ENCODE data around the gene SERPINB2. TPM values are rescaled to one million over a fixed set of nuclear protein-coding genes. Genes with fewer than 3 reads are reported as not detected.

The SERPINB2 gene
- total RNA-seq, 1 donor from 2014 or later: not detected

GRCh38 chr18:63868546-63868945, 19.0 kb upstream of the SERPINB2 start:
- DNase-seq: no peak
- no peak for TF ChIP-seq CTCF (IDR thresholded peaks at IDR 0.05; ENCODE audit: borderline replicate concordance)
- Histone ChIP-seq H3K27ac (replicated peaks) (no peak overlapping the region), H3K4me3 (no peak overlapping the region), H3K9me3 (replicated peaks) (no peaks in the 10 kb centered on the region), H3K27me3 (ENCODE audit: low read depth) (no peaks in the 10 kb centered on the region), H3K36me3 (no peaks in the 10 kb centered on the region), H3K4me1 (no peaks in the 10 kb centered on the region)
- intact Hi-C loops (cut with micrococcal nuclease): no loop called here

- H3K36me3 ChIP-seq: no peaks in the 10 kb centered on the region
- DNase-seq: no peak
- TF ChIP-seq CTCF (IDR thresholded peaks at IDR 0.05; ENCODE audit: borderline replicate concordance): no peak
- H3K27ac ChIP-seq (replicated peaks): no peak overlapping the region
- no peaks in the 10 kb centered on the region for H3K4me1 ChIP-seq
- no peak overlapping the region for H3K4me3 ChIP-seq
- intact Hi-C loops (cut with micrococcal nuclease): no loop called here
- H3K9me3 ChIP-seq (replicated peaks): no peaks in the 10 kb centered on the region
- no peaks in the 10 kb centered on the region for H3K27me3 ChIP-seq (ENCODE audit: low read depth)
Measured at GRCh38 chr18:63869374-63869773, 18.1 kb upstream of the SERPINB2 start.

- H3K9me3 ChIP-seq (replicated peaks): no peaks in the 10 kb centered on the region
- intact Hi-C loops (cut with micrococcal nuclease): no loop called here
- no peaks in the 10 kb centered on the region for H3K27me3 ChIP-seq (ENCODE audit: low read depth)
- DNase-seq: no peak
- H3K36me3 ChIP-seq: no peaks in the 10 kb centered on the region
- no peak overlapping the region for H3K27ac ChIP-seq (replicated peaks)
- TF ChIP-seq CTCF (IDR thresholded peaks at IDR 0.05; ENCODE audit: borderline replicate concordance): no peak
- no peak overlapping the region for H3K4me3 ChIP-seq
- no peaks in the 10 kb centered on the region for H3K4me1 ChIP-seq
Measured at GRCh38 chr18:63869851-63870250, 17.7 kb upstream of the SERPINB2 start.

- Histone ChIP-seq H3K4me3 (no peak overlapping the region), H3K36me3 (no peaks in the 10 kb centered on the region), H3K27me3 (ENCODE audit: low read depth) (no peaks in the 10 kb centered on the region), H3K4me1 (no peaks in the 10 kb centered on the region), H3K27ac (replicated peaks) (no peak overlapping the region), H3K9me3 (replicated peaks) (no peaks in the 10 kb centered on the region)
- no peak for DNase-seq
- intact Hi-C loops (cut with micrococcal nuclease): no loop called here
- no peak for TF ChIP-seq CTCF (IDR thresholded peaks at IDR 0.05; ENCODE audit: borderline replicate concordance)
Measured at GRCh38 chr18:63871836-63872235, 15.7 kb upstream of the SERPINB2 start.

- Histone ChIP-seq H3K4me3 (no peak overlapping the region), H3K36me3 (no peaks in the 10 kb centered on the region), H3K9me3 (replicated peaks) (no peaks in the 10 kb centered on the region), H3K27ac (replicated peaks) (no peak overlapping the region), H3K4me1 (no peaks in the 10 kb centered on the region), H3K27me3 (ENCODE audit: low read depth) (no peaks in the 10 kb centered on the region)
- DNase-seq: no peak
- TF ChIP-seq CTCF (IDR thresholded peaks at IDR 0.05; ENCODE audit: borderline replicate concordance): no peak
- intact Hi-C loops (cut with micrococcal nuclease): no loop called here
Measured at GRCh38 chr18:63872586-63872985, 14.9 kb upstream of the SERPINB2 start.

- intact Hi-C loops (cut with micrococcal nuclease): no loop called here
- Histone ChIP-seq H3K27me3 (ENCODE audit: low read depth) (no peaks in the 10 kb centered on the region), H3K9me3 (replicated peaks) (no peaks in the 10 kb centered on the region), H3K27ac (replicated peaks) (no peak overlapping the region), H3K4me3 (no peak overlapping the region), H3K4me1 (peaks cover 11% of the 10 kb centered on the region), H3K36me3 (no peaks in the 10 kb centered on the region)
- DNase-seq: no peak
- TF ChIP-seq CTCF (IDR thresholded peaks at IDR 0.05; ENCODE audit: borderline replicate concordance): no peak
Measured at GRCh38 chr18:63878343-63878742, 9.2 kb upstream of the SERPINB2 start.

Data from left ventricle myocardium inferior (tissue), 1 donor.